Measurements from ENCODE around the gene PTPRT. TPM values are rescaled to one million over a fixed set of nuclear protein-coding genes. Genes with fewer than 3 reads are reported as not detected.

PTPRT gene
- total and polyA plus RNA-seq, 7 donors: under 0.01 to 0.09 (median 0.03) TPM; not detected in 1

GRCh38 chr20:43190332-43190953, 737 bp upstream of the PTPRT start:
- 5 to 9% (median 9%) methylated on average over 18 to 24 of the region's 24 CpGs for WGBS, 3 donors
- intact Hi-C loops (cut with DNase I): no loop called here
- Histone ChIP-seq H3K9me3 (no peaks in the 10 kb centered on the region), H3K27ac (no peak overlapping the region), H3K4me1 (no peaks in the 10 kb centered on the region), H3K36me3 (ENCODE audit: insufficient read depth in 1 of 2, low read depth in 1 of 2) (no peaks in the 10 kb centered on the region), H3K4me3 (no peak overlapping the region), H3K27me3 (ENCODE audit: insufficient read depth in 3 of 3, low read length in 2 of 3) (peaks cover 0 to 46% (median 19%) of the 10 kb centered on the region in 3 donors)
- TF ChIP-seq, protein P1, sequence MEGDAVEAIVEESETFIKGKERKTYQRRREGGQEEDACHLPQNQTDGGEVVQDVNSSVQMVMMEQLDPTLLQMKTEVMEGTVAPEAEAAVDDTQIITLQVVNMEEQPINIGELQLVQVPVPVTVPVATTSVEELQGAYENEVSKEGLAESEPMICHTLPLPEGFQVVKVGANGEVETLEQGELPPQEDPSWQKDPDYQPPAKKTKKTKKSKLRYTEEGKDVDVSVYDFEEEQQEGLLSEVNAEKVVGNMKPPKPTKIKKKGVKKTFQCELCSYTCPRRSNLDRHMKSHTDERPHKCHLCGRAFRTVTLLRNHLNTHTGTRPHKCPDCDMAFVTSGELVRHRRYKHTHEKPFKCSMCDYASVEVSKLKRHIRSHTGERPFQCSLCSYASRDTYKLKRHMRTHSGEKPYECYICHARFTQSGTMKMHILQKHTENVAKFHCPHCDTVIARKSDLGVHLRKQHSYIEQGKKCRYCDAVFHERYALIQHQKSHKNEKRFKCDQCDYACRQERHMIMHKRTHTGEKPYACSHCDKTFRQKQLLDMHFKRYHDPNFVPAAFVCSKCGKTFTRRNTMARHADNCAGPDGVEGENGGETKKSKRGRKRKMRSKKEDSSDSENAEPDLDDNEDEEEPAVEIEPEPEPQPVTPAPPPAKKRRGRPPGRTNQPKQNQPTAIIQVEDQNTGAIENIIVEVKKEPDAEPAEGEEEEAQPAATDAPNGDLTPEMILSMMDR (IDR thresholded peaks at IDR 0.05): no peak
- ATAC-seq: no peak
- DNase-seq: no peak

GRCh38 chr20:43188861-43189553, 699 bp downstream of the PTPRT start:
- H3K27ac ChIP-seq: no peak overlapping the region
- no peaks in the 10 kb centered on the region for H3K4me1 ChIP-seq
- no peaks in the 10 kb centered on the region for H3K9me3 ChIP-seq
- no peak overlapping the region for H3K4me3 ChIP-seq
- intact Hi-C loops (cut with DNase I): loop anchor here in 1 of 2 donors (5.0 to 10.0 kb wide), 2 partner anchors 984 to 1232 kb away; no protein-coding TSS in a partner anchor
- ATAC-seq (no peak), DNase-seq (no peak)
- TF ChIP-seq, protein P1 (IDR thresholded peaks at IDR 0.05): no peak
- H3K36me3 ChIP-seq (ENCODE audit: insufficient read depth in 1 of 2, low read depth in 1 of 2): no peaks in the 10 kb centered on the region
- 1 to 2% (median 1%) methylated on average over 41 to 64 of the region's 64 CpGs for WGBS, 3 donors
- H3K27me3 ChIP-seq (ENCODE audit: insufficient read depth in 3 of 3, low read length in 2 of 3): peaks cover 0 to 51% (median 19%) of the 10 kb centered on the region in 3 donors

DNA sequence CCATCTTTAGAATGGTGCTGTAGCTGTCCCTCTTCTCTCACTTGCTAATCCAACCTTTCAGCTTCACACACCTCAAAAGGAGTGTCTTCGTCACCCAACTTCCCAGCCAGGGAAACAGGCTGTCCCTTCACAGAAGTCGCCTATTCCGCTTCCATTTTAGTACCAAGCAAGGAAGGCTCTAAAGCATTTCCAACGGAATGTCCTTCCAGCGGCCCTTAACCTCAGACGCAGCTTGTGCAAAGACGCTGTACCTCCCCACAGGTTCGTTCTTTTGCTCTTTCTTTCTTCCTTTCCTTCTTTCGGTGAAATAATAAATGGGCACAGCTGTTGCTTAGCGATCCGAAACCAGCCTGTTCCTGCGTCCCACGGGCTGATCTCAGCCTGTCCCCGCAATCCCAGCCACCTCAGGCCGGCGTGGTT, 1.5 kb downstream of the PTPRT start:
- ATAC-seq: no peak

DNA sequence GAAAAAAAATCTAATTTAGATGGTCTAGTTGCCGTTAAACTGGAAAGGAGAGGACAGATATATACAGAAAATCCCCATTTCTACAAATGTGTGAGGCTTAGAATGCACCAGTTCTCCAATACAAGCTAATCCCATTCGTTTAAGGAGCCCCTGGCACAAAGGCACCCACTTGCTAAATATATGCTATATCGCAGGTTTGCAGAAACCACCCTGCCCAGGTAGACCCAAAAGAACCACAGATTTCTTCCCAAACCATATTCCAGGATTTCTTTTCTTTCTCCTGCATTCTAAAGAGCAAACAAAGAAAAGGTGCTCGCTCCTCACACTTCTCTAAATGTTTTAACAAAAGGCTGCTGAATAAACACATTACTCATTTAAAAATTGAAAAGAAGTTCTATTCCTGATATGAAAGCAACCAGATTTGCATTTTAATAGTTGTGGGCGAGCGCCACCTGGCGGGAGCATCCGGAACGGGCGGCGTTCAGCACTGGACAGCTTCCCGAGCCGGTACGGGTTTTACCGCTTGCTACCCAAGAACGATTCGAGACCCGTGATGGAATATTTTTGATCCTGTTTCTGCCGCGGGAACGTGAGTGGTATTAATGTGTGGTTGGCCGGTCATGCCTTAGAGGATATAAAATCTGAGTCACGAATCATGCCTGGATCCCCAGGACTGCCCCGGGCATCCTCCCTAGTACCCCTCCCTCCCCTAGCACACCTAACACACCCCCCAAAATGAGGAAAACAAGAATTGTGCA, 2.1 kb downstream of the PTPRT start:
- TF ChIP-seq, protein P1 (IDR thresholded peaks at IDR 0.05): peak; percentile 88
- 6 to 7% (median 7%) methylated on average over 24 of the region's 24 CpGs for WGBS, 3 donors
- Histone ChIP-seq H3K27ac (no peak overlapping the region), H3K36me3 (ENCODE audit: insufficient read depth in 1 of 2, low read depth in 1 of 2) (no peaks in the 10 kb centered on the region), H3K4me3 (no peak overlapping the region), H3K27me3 (ENCODE audit: insufficient read depth in 3 of 3, low read length in 2 of 3) (peaks cover 0 to 51% (median 16%) of the 10 kb centered on the region in 3 donors), H3K9me3 (no peaks in the 10 kb centered on the region), H3K4me1 (no peaks in the 10 kb centered on the region)
- intact Hi-C loops (cut with DNase I): loop anchor here in 1 of 2 donors (2.0 to 10.0 kb wide), 3 partner anchors 983 to 1449 kb away; no protein-coding TSS in a partner anchor
- ATAC-seq (no peak), DNase-seq (peak; percentile 59 to 74)

More for the DNA sequence above, 1.5 kb downstream of the PTPRT start:
- 2% methylated on average over 16 of the region's 16 CpGs for WGBS, 3 donors
- intact Hi-C loops (cut with DNase I): loop anchor here in 1 of 2 donors (5.0 to 10.0 kb wide), 2 partner anchors 983 to 1231 kb away; no protein-coding TSS in a partner anchor
- H3K27me3 ChIP-seq (ENCODE audit: insufficient read depth in 3 of 3, low read length in 2 of 3): peaks cover 0 to 51% (median 19%) of the 10 kb centered on the region in 3 donors
- no peak overlapping the region for H3K4me3 ChIP-seq
- H3K4me1 ChIP-seq: no peaks in the 10 kb centered on the region
- TF ChIP-seq, protein P1 (IDR thresholded peaks at IDR 0.05): no peak
- H3K9me3 ChIP-seq: no peaks in the 10 kb centered on the region
- no peaks in the 10 kb centered on the region for H3K36me3 ChIP-seq (ENCODE audit: insufficient read depth in 1 of 2, low read depth in 1 of 2)
- DNase-seq: no peak
- H3K27ac ChIP-seq: no peak overlapping the region
